ENCODE results near the gene ROR2. TPM values are rescaled to one million over a fixed set of nuclear protein-coding genes. Genes with fewer than 3 reads are reported as not detected.

The ROR2 gene
- polyA plus RNA-seq, 2 donors: 1.7 to 3.6 TPM

GRCh38 chr9:91746357-91746756 is 203.7 kb downstream of the ROR2 start:
- H3K9me3 ChIP-seq (ENCODE audit: control insufficient read depth in 2 of 2, insufficient read depth in 1 of 2, low read depth in 1 of 2, low read length in 1 of 2): no peaks in the 10 kb centered on the region
- no peaks in the 10 kb centered on the region for H3K27me3 ChIP-seq (ENCODE audit: control insufficient read depth in 1 of 2, insufficient read depth in 2 of 2, low read length in 2 of 2)
- H3K27ac ChIP-seq (ENCODE audit: low read depth in 2 of 2, low read length in 1 of 2): peak overlapping the region in 1 of 2 donors; percentile 27
- H3K4me1 ChIP-seq (ENCODE audit: control insufficient read depth in 2 of 2, insufficient read depth in 2 of 2, low read length in 1 of 2): peaks cover 0 to 4% of the 10 kb centered on the region in 2 donors
- WGBS, 2 donors: 65 to 76% methylated on average over 10 of the region's 10 CpGs
- no peak overlapping the region for H3K4me3 ChIP-seq (ENCODE audit: low read depth in 1 of 2, low read length in 2 of 2)
- no peaks in the 10 kb centered on the region for H3K36me3 ChIP-seq (ENCODE audit: control insufficient read depth in 2 of 2, insufficient read depth in 2 of 2, low read length in 1 of 2)

- no peaks in the 10 kb centered on the region for H3K9me3 ChIP-seq (ENCODE audit: control insufficient read depth in 2 of 2, insufficient read depth in 1 of 2, low read depth in 1 of 2, low read length in 1 of 2)
- H3K4me3 ChIP-seq (ENCODE audit: low read depth in 1 of 2, low read length in 2 of 2): no peak overlapping the region
- H3K4me1 ChIP-seq (ENCODE audit: control insufficient read depth in 2 of 2, insufficient read depth in 2 of 2, low read length in 1 of 2): peaks cover 0 to 4% of the 10 kb centered on the region in 2 donors
- no peaks in the 10 kb centered on the region for H3K27me3 ChIP-seq (ENCODE audit: control insufficient read depth in 1 of 2, insufficient read depth in 2 of 2, low read length in 2 of 2)
- WGBS, 2 donors: 86% methylated on average over 7 of the region's 7 CpGs
- no peaks in the 10 kb centered on the region for H3K36me3 ChIP-seq (ENCODE audit: control insufficient read depth in 2 of 2, insufficient read depth in 2 of 2, low read length in 1 of 2)
- no peak overlapping the region for H3K27ac ChIP-seq (ENCODE audit: low read depth in 2 of 2, low read length in 1 of 2)
These were observed 205.9 kb downstream of the ROR2 start for GRCh38 chr9:91744114-91744513.

- no peak overlapping the region for H3K4me3 ChIP-seq (ENCODE audit: low read depth in 1 of 2, low read length in 2 of 2)
- H3K27ac ChIP-seq (ENCODE audit: low read depth in 2 of 2, low read length in 1 of 2): peak overlapping the region in 1 of 2 donors; percentile 54
- no peaks in the 10 kb centered on the region for H3K4me1 ChIP-seq (ENCODE audit: control insufficient read depth in 2 of 2, insufficient read depth in 2 of 2, low read length in 1 of 2)
- no peaks in the 10 kb centered on the region for H3K9me3 ChIP-seq (ENCODE audit: control insufficient read depth in 2 of 2, insufficient read depth in 1 of 2, low read depth in 1 of 2, low read length in 1 of 2)
- no peaks in the 10 kb centered on the region for H3K27me3 ChIP-seq (ENCODE audit: control insufficient read depth in 1 of 2, insufficient read depth in 2 of 2, low read length in 2 of 2)
- no peaks in the 10 kb centered on the region for H3K36me3 ChIP-seq (ENCODE audit: control insufficient read depth in 2 of 2, insufficient read depth in 2 of 2, low read length in 1 of 2)
These were observed 208.5 kb downstream of the ROR2 start for GRCh38 chr9:91741522-91741921.

GRCh38 chr9:91740701-91741100 is 209.3 kb downstream of the ROR2 start:
- 52 to 61% methylated on average over 10 of the region's 10 CpGs for WGBS, 2 donors
- Histone ChIP-seq H3K27ac (ENCODE audit: low read depth in 2 of 2, low read length in 1 of 2) (no peak overlapping the region), H3K9me3 (ENCODE audit: control insufficient read depth in 2 of 2, insufficient read depth in 1 of 2, low read depth in 1 of 2, low read length in 1 of 2) (no peaks in the 10 kb centered on the region)

GRCh38 chr9:91736898-91737601 is 213.0 kb downstream of the ROR2 start:
- H3K27ac ChIP-seq (ENCODE audit: low read depth in 2 of 2, low read length in 1 of 2): no peak overlapping the region

More at GRCh38 chr9:91740701-91741100, 209.3 kb downstream of the ROR2 start:
- Histone ChIP-seq H3K4me1 (ENCODE audit: control insufficient read depth in 2 of 2, insufficient read depth in 2 of 2, low read length in 1 of 2) (no peaks in the 10 kb centered on the region), H3K27me3 (ENCODE audit: control insufficient read depth in 1 of 2, insufficient read depth in 2 of 2, low read length in 2 of 2) (no peaks in the 10 kb centered on the region), H3K4me3 (ENCODE audit: low read depth in 1 of 2, low read length in 2 of 2) (no peak overlapping the region), H3K36me3 (ENCODE audit: control insufficient read depth in 2 of 2, insufficient read depth in 2 of 2, low read length in 1 of 2) (no peaks in the 10 kb centered on the region)

GRCh38 chr9:91736311-91736710 is 213.7 kb downstream of the ROR2 start:
- no peak overlapping the region for H3K4me3 ChIP-seq (ENCODE audit: low read depth in 1 of 2, low read length in 2 of 2)
- H3K27me3 ChIP-seq (ENCODE audit: control insufficient read depth in 1 of 2, insufficient read depth in 2 of 2, low read length in 2 of 2): no peaks in the 10 kb centered on the region
- H3K36me3 ChIP-seq (ENCODE audit: control insufficient read depth in 2 of 2, insufficient read depth in 2 of 2, low read length in 1 of 2): no peaks in the 10 kb centered on the region
- WGBS, 2 donors: 89 to 91% methylated on average over 5 of the region's 5 CpGs
- no peak overlapping the region for H3K27ac ChIP-seq (ENCODE audit: low read depth in 2 of 2, low read length in 1 of 2)
- no peaks in the 10 kb centered on the region for H3K4me1 ChIP-seq (ENCODE audit: control insufficient read depth in 2 of 2, insufficient read depth in 2 of 2, low read length in 1 of 2)
- H3K9me3 ChIP-seq (ENCODE audit: control insufficient read depth in 2 of 2, insufficient read depth in 1 of 2, low read depth in 1 of 2, low read length in 1 of 2): no peaks in the 10 kb centered on the region

More at GRCh38 chr9:91736898-91737601, 213.0 kb downstream of the ROR2 start:
- Histone ChIP-seq H3K4me1 (ENCODE audit: control insufficient read depth in 2 of 2, insufficient read depth in 2 of 2, low read length in 1 of 2) (no peaks in the 10 kb centered on the region), H3K36me3 (ENCODE audit: control insufficient read depth in 2 of 2, insufficient read depth in 2 of 2, low read length in 1 of 2) (no peaks in the 10 kb centered on the region), H3K27me3 (ENCODE audit: control insufficient read depth in 1 of 2, insufficient read depth in 2 of 2, low read length in 2 of 2) (no peaks in the 10 kb centered on the region), H3K4me3 (ENCODE audit: low read depth in 1 of 2, low read length in 2 of 2) (no peak overlapping the region), H3K9me3 (ENCODE audit: control insufficient read depth in 2 of 2, insufficient read depth in 1 of 2, low read depth in 1 of 2, low read length in 1 of 2) (no peaks in the 10 kb centered on the region)
- 86% methylated on average over 16 of the region's 16 CpGs for WGBS, 2 donors

GRCh38 chr9:91735049-91735448 is 215.0 kb downstream of the ROR2 start:
- no peak overlapping the region for H3K27ac ChIP-seq (ENCODE audit: low read depth in 2 of 2, low read length in 1 of 2)
- no peaks in the 10 kb centered on the region for H3K4me1 ChIP-seq (ENCODE audit: control insufficient read depth in 2 of 2, insufficient read depth in 2 of 2, low read length in 1 of 2)
- H3K27me3 ChIP-seq (ENCODE audit: control insufficient read depth in 1 of 2, insufficient read depth in 2 of 2, low read length in 2 of 2): no peaks in the 10 kb centered on the region
- 81 to 82% methylated on average over 1 of the region's 1 CpG for WGBS, 2 donors
- H3K4me3 ChIP-seq (ENCODE audit: low read depth in 1 of 2, low read length in 2 of 2): no peak overlapping the region
- no peaks in the 10 kb centered on the region for H3K9me3 ChIP-seq (ENCODE audit: control insufficient read depth in 2 of 2, insufficient read depth in 1 of 2, low read depth in 1 of 2, low read length in 1 of 2)
- no peaks in the 10 kb centered on the region for H3K36me3 ChIP-seq (ENCODE audit: control insufficient read depth in 2 of 2, insufficient read depth in 2 of 2, low read length in 1 of 2)

- H3K27me3 ChIP-seq (ENCODE audit: control insufficient read depth in 1 of 2, insufficient read depth in 2 of 2, low read length in 2 of 2): no peaks in the 10 kb centered on the region
- no peak overlapping the region for H3K4me3 ChIP-seq (ENCODE audit: low read depth in 1 of 2, low read length in 2 of 2)
- no peaks in the 10 kb centered on the region for H3K9me3 ChIP-seq (ENCODE audit: control insufficient read depth in 2 of 2, insufficient read depth in 1 of 2, low read depth in 1 of 2, low read length in 1 of 2)
- no peaks in the 10 kb centered on the region for H3K36me3 ChIP-seq (ENCODE audit: control insufficient read depth in 2 of 2, insufficient read depth in 2 of 2, low read length in 1 of 2)
- H3K4me1 ChIP-seq (ENCODE audit: control insufficient read depth in 2 of 2, insufficient read depth in 2 of 2, low read length in 1 of 2): peaks cover 0 to 1% of the 10 kb centered on the region in 2 donors
- WGBS, 2 donors: 40 to 46% methylated on average over 14 of the region's 14 CpGs
- no peak overlapping the region for H3K27ac ChIP-seq (ENCODE audit: low read depth in 2 of 2, low read length in 1 of 2)
These were observed 215.6 kb downstream of the ROR2 start for GRCh38 chr9:91734371-91734981.

GRCh38 chr9:91733006-91733624 is 216.9 kb downstream of the ROR2 start:
- 96 to 97% methylated on average over 46 of the region's 46 CpGs for WGBS, 2 donors
- Histone ChIP-seq H3K4me3 (ENCODE audit: low read depth in 1 of 2, low read length in 2 of 2) (no peak overlapping the region), H3K9me3 (ENCODE audit: control insufficient read depth in 2 of 2, insufficient read depth in 1 of 2, low read depth in 1 of 2, low read length in 1 of 2) (no peaks in the 10 kb centered on the region), H3K27ac (ENCODE audit: low read depth in 2 of 2, low read length in 1 of 2) (no peak overlapping the region), H3K27me3 (ENCODE audit: control insufficient read depth in 1 of 2, insufficient read depth in 2 of 2, low read length in 2 of 2) (no peaks in the 10 kb centered on the region), H3K4me1 (ENCODE audit: control insufficient read depth in 2 of 2, insufficient read depth in 2 of 2, low read length in 1 of 2) (peaks cover 0 to 2% of the 10 kb centered on the region in 2 donors), H3K36me3 (ENCODE audit: control insufficient read depth in 2 of 2, insufficient read depth in 2 of 2, low read length in 1 of 2) (no peaks in the 10 kb centered on the region)
